Loucy (cell line): ENCODE results near the gene CTTNBP2.

ENCODE experiments used
- H2AFZ ChIP-seq: fragments of 200-600 bp; sonication (generic); 2 replicates; pipeline ENCODE4 v1.6.0; 2016; ENCODE audit warnings: antibody characterized with exemption, mild to moderate bottlenecking, low read length, moderate library complexity
- H3F3A ChIP-seq: fragments of 200-600 bp; 2 replicates; pipeline ENCODE4 v1.6.0; 2016; ENCODE audit warnings: antibody characterized with exemption, low read depth, mild to moderate bottlenecking
- H3K27me3 ChIP-seq: fragments of 200-600 bp; sonication (generic); 2 replicates; pipeline ENCODE4 v1.6.1; 2014; ENCODE audit warnings: low read length, mild to moderate bottlenecking; ENCODE audit not compliant: insufficient read depth, poor library complexity, severe bottlenecking
- H3K36me3 ChIP-seq: fragments of 200-600 bp; sonication (generic); 2 replicates; pipeline ENCODE4 v1.6.1; 2016; ENCODE audit warnings: low read length; ENCODE audit not compliant: insufficient read depth
- H3K4me1 ChIP-seq: fragments of 200-600 bp; sonication (generic); 2 replicates; pipeline ENCODE4 v1.5.1; 2014; ENCODE audit warnings: low read length, mild to moderate bottlenecking; ENCODE audit not compliant: insufficient read depth, poor library complexity, severe bottlenecking
- H3K4me2 ChIP-seq: fragments of 200-600 bp; sonication (generic); 2 replicates; pipeline ENCODE4 v1.6.0; 2014; ENCODE audit warnings: antibody characterized with exemption, low read length, low read depth, mild to moderate bottlenecking; ENCODE audit not compliant: poor library complexity, severe bottlenecking
- H3K4me3 ChIP-seq: fragments of 200-600 bp; sonication (generic); 2 replicates; pipeline ENCODE4 v1.5.1; 2014; ENCODE audit warnings: low read length, mild to moderate bottlenecking, mixed read lengths; ENCODE audit not compliant: poor library complexity, severe bottlenecking
- H3K79me2 ChIP-seq: fragments of 200-600 bp; sonication (generic); 2 replicates; pipeline ENCODE4 v1.6.1; 2014; ENCODE audit warnings: low read length; ENCODE audit not compliant: insufficient read depth
- H3K9ac ChIP-seq: fragments of 200-600 bp; sonication (generic); 2 replicates; pipeline ENCODE4 v1.6.0; 2014; ENCODE audit warnings: mild to moderate bottlenecking, low read depth, low read length, moderate library complexity; ENCODE audit not compliant: poor library complexity, severe bottlenecking
- H3K9me2 ChIP-seq: fragments of 200-600 bp; sonication (generic); replicated peaks from 2 replicates; pipeline ENCODE4 v1.6.1; 2016; ENCODE audit warnings: low read depth, low read length, mixed read lengths
- H3K9me3 ChIP-seq: fragments of 200-600 bp; sonication (generic); 2 replicates; pipeline ENCODE4 v1.6.1; 2014; ENCODE audit warnings: mild to moderate bottlenecking, antibody characterized with exemption, low read length, low read depth; ENCODE audit not compliant: insufficient read depth
- H4K20me1 ChIP-seq: fragments of 200-600 bp; sonication (generic); 2 replicates; pipeline ENCODE4 v1.6.0; 2014; ENCODE audit warnings: antibody characterized with exemption, low read length, mild to moderate bottlenecking; ENCODE audit not compliant: insufficient read depth, poor library complexity, severe bottlenecking
- EZH2phosphoT487 ChIP-seq: fragments of 200-600 bp; IDR thresholded peaks from 2 replicates; pipeline ENCODE4 v1.6.1; 2018; ENCODE audit warnings: antibody characterized with exemption, mild to moderate bottlenecking, moderate library complexity, borderline replicate concordance
- TF ChIP-seq, protein P1 (sequence below): fragments of 200-600 bp; sonication (generic); conservative IDR thresholded peaks from 2 replicates; pipeline ENCODE4 v1.5.1; 2014; ENCODE audit warnings: mild to moderate bottlenecking, antibody characterized with exemption, low read length

CTTNBP2 gene

DNA sequence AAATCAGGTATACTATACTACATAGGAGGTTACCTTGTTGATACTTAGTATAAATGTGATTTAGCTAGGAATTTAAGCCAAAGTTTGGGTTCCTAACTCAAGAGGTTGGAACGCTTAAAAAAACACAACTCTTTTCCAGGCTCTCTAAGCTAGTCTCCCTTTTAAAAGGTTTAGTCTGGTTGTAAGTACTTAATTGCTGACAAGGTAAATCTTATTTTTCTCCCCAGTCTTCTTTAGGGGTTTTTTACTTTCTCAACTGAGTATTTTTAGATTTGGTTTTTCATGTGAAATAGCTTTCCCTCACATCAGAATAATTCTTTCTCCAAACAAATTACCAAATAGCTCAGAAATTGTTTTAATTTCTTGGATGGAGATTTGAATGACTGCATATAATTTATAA, 20.8 kb upstream of the CTTNBP2 start:
- Histone ChIP-seq H3K9ac (no peak overlapping the region), H4K20me1 (no peaks in the 10 kb centered on the region)
- TF ChIP-seq, protein P1, sequence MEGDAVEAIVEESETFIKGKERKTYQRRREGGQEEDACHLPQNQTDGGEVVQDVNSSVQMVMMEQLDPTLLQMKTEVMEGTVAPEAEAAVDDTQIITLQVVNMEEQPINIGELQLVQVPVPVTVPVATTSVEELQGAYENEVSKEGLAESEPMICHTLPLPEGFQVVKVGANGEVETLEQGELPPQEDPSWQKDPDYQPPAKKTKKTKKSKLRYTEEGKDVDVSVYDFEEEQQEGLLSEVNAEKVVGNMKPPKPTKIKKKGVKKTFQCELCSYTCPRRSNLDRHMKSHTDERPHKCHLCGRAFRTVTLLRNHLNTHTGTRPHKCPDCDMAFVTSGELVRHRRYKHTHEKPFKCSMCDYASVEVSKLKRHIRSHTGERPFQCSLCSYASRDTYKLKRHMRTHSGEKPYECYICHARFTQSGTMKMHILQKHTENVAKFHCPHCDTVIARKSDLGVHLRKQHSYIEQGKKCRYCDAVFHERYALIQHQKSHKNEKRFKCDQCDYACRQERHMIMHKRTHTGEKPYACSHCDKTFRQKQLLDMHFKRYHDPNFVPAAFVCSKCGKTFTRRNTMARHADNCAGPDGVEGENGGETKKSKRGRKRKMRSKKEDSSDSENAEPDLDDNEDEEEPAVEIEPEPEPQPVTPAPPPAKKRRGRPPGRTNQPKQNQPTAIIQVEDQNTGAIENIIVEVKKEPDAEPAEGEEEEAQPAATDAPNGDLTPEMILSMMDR: no peak
- no peak for TF ChIP-seq EZH2phosphoT487

DNA sequence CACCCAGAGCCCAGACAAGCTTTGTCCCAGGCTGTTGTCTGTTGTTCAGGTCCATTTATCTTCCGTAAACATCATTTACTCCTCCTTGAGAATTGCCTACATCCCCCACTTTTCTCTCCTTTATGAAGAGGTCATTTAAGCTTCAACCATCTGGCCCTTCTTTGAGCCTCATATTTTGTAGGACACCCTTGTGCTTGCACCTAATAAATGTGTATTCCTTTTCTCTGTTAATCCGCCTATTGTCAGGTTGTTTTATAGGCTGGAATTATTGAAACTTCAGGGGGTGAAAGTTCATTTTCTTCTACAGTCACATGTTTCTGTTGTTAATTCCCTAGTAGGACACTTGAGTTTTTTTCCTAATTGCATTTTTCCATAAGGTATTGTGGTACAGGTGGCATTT, 19.6 kb upstream of the CTTNBP2 start:
- H3K9ac ChIP-seq: no peak overlapping the region
- no peaks in the 10 kb centered on the region for H4K20me1 ChIP-seq
- H3K9me3 ChIP-seq: no peaks in the 10 kb centered on the region
- no peaks in the 10 kb centered on the region for H3F3A ChIP-seq
- no peaks in the 10 kb centered on the region for H3K36me3 ChIP-seq
- H3K27me3 ChIP-seq: no peaks in the 10 kb centered on the region
- H3K4me2 ChIP-seq: no peak overlapping the region
- no peak overlapping the region for H2AFZ ChIP-seq
- no peak overlapping the region for H3K4me3 ChIP-seq
- no peak for TF ChIP-seq EZH2phosphoT487
- TF ChIP-seq, protein P1: no peak
- no peaks in the 10 kb centered on the region for H3K79me2 ChIP-seq
- no peaks in the 10 kb centered on the region for H3K4me1 ChIP-seq
- no peaks in the 10 kb centered on the region for H3K9me2 ChIP-seq

More for the DNA sequence above, 20.8 kb upstream of the CTTNBP2 start:
- H3K4me3 ChIP-seq: no peak overlapping the region
- no peaks in the 10 kb centered on the region for H3K27me3 ChIP-seq
- no peaks in the 10 kb centered on the region for H3K36me3 ChIP-seq
- no peak overlapping the region for H3K4me2 ChIP-seq
- no peak overlapping the region for H2AFZ ChIP-seq
- no peaks in the 10 kb centered on the region for H3K79me2 ChIP-seq
- no peaks in the 10 kb centered on the region for H3K9me3 ChIP-seq
- no peaks in the 10 kb centered on the region for H3K9me2 ChIP-seq
- no peaks in the 10 kb centered on the region for H3K4me1 ChIP-seq
- H3F3A ChIP-seq: no peaks in the 10 kb centered on the region

DNA sequence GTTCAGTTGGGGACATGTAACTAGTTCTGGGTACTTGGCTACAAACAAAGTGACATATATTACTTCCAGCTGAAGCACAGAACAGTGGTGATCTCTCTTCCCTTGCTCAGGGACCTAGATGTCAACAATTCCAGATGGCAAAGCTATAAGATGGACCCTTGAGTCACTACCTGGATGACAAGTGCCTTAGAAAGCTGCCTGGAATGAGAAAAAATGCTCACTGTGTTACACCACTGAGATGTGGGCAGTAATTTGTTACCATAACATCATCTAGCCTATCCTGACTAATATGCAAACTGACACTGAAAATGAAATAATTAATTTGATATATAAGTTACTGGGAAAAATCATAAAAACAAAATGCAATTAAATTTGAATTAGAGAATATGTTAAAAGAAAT, 16.4 kb upstream of the CTTNBP2 start:
- Histone ChIP-seq H3F3A (no peaks in the 10 kb centered on the region), H3K9me2 (no peaks in the 10 kb centered on the region), H3K36me3 (no peaks in the 10 kb centered on the region), H2AFZ (no peak overlapping the region), H4K20me1 (no peaks in the 10 kb centered on the region), H3K4me3 (no peak overlapping the region), H3K79me2 (no peaks in the 10 kb centered on the region), H3K4me1 (no peaks in the 10 kb centered on the region), H3K9me3 (no peaks in the 10 kb centered on the region), H3K27me3 (no peaks in the 10 kb centered on the region), H3K4me2 (no peak overlapping the region), H3K9ac (no peak overlapping the region)
- TF ChIP-seq EZH2phosphoT487: no peak
- TF ChIP-seq, protein P1: no peak
